ENCODE measurements around the gene MAP3K2. TPM values are rescaled to one million over a fixed set of nuclear protein-coding genes. Genes with fewer than 3 reads are reported as not detected.

Gene MAP3K2
- total and polyA plus RNA-seq, 2 donors (not counting 3 experiments of a cell fraction or from before 2014, with no cell fraction given): 3.4 to 25.7 TPM

GRCh38 chr2:127398239-127398590 lies 10.4 kb upstream of the MAP3K2 start:
- intact Hi-C loops (cut with micrococcal nuclease) (loop anchor here (1.0 kb wide), 2 partner anchors 10 kb away; no protein-coding TSS in a partner anchor), dilution Hi-C loops (cut with MboI; ENCODE audit: extremely low pct_ligation_motif_present, low sequenced_read_pairs) (no loop called here)
- ChIA-PET CTCF (interaction anchor here (1.4 to 3.2 kb wide), 3 partner anchors 14 to 81 kb away, joined by 4 to 14 read pairs (median 9); no protein-coding TSS in a partner anchor), POLR2A (no interaction called here)
- DNase-seq (ENCODE audit: low read depth, low spot score) (peak; percentile 91), FAIRE-seq (peak; percentile 98)
- H2AFZ ChIP-seq (ENCODE audit: low read depth, low read length): peak overlapping the region; percentile 73
- no peak overlapping the region for H3K27ac ChIP-seq (ENCODE audit: insufficient read depth, low read depth, low read length)
- no peaks in the 10 kb centered on the region for H3K9me1 ChIP-seq (replicated peaks; ENCODE audit: control insufficient read depth, extremely low read depth, insufficient read depth, low read length)
- peak overlapping the region; percentile 5 for H3K9ac ChIP-seq (replicated peaks; ENCODE audit: extremely low read depth, insufficient read depth, low read length)
- H3K36me3 ChIP-seq (ENCODE audit: control insufficient read depth in 2 of 2, extremely low read depth in 1 of 2, insufficient read depth in 2 of 2, low read length in 2 of 2): no peaks in the 10 kb centered on the region
- no peak overlapping the region for H3K4me2 ChIP-seq (ENCODE audit: insufficient read depth, low read length)
- TF ChIP-seq POLR2A (IDR thresholded peaks at IDR 0.05; ENCODE audit: low read depth, low read length): no peak
- TF ChIP-seq POLR2AphosphoS5 (IDR thresholded peaks at IDR 0.05; ENCODE audit: insufficient read depth, low read depth, low read length): peak; percentile 23
- peak; percentile 86 for TF ChIP-seq FOS (IDR thresholded peaks at IDR 0.05; ENCODE audit: borderline replicate concordance, insufficient read depth, low read length)
- no peak for TF ChIP-seq CTCF (IDR thresholded peaks at IDR 0.05; ENCODE audit: extremely low read depth in 1 of 2, insufficient read depth in 1 of 2, low read depth in 1 of 2, low read length in 2 of 2)
- TF ChIP-seq GATA2 (IDR thresholded peaks at IDR 0.05; ENCODE audit: insufficient read depth, insufficient read length, low read depth, low read length): no peak
- TF ChIP-seq EZH2 (IDR thresholded peaks at IDR 0.05; ENCODE audit: borderline replicate concordance, low read depth, low read length, severe bottlenecking): no peak
- no peak for TF ChIP-seq MYC (IDR thresholded peaks at IDR 0.05; ENCODE audit: low read depth, low read length)
- peak; percentile 84 for TF ChIP-seq JUN (IDR thresholded peaks at IDR 0.05; ENCODE audit: borderline replicate concordance, insufficient read depth, insufficient read length, low read depth)
- no peak for TF ChIP-seq MAX (IDR thresholded peaks at IDR 0.05; ENCODE audit: insufficient read depth, insufficient read length)
- H3K9me3 ChIP-seq (replicated peaks; ENCODE audit: control insufficient read depth, insufficient read depth, low read length): no peaks in the 10 kb centered on the region
- H3K4me3 ChIP-seq (replicated peaks in 1 of 3; ENCODE audit: insufficient read depth in 1 of 3, low read depth in 1 of 3, low read length in 3 of 3): no peak overlapping the region
- peaks cover 13% of the 10 kb centered on the region for H3K4me1 ChIP-seq (ENCODE audit: control insufficient read depth, extremely low read depth, insufficient read depth, low read length)
- no peaks in the 10 kb centered on the region for H4K20me1 ChIP-seq (replicated peaks; ENCODE audit: control insufficient read depth, extremely low read depth, insufficient read depth, low read length)
- H3K27me3 ChIP-seq (ENCODE audit: control insufficient read depth in 2 of 2, insufficient read depth in 2 of 2, low read length in 2 of 2): no peaks in the 10 kb centered on the region
- BruUV-seq (replicated peaks): no TSS peak
- H3K79me2 ChIP-seq (ENCODE audit: control insufficient read depth, insufficient read depth, low read length): no peaks in the 10 kb centered on the region
